Activated CD4-positive, alpha-beta T cell treated with anti-CD3 and anti-CD28 coated beads for 36 hours (primary cell): ENCODE measurements around the gene FANCI. TPM values are rescaled to one million over a fixed set of nuclear protein-coding genes. Genes with fewer than 3 reads are reported as not detected.
"Not testable (repeated sequence)": the region's sequence is repeated elsewhere in the genome, so short reads cannot be mapped to it uniquely, and the experiment has no call there.

Experiments used
- ATAC-seq: fragments of 200-7000 bp; cut with Tn5 transposase; one replicate; pipeline ENCODE4 v1.10.0; 2021; ENCODE audit warnings: mild to moderate bottlenecking, moderate library complexity
- CTCF ChIA-PET: fragments of 350-600 bp; sonication (Branson Sonifier 250); formaldehyde crosslinking; loops from one replicate; lab custom pipeline; 2021; ENCODE audit warnings: antibody characterized with exemption; lab: Charles Lee
- POLR2A ChIA-PET: fragments of 350-600 bp; sonication (Branson Sonifier 250); formaldehyde crosslinking; loops from one replicate; lab custom pipeline; 2021; ENCODE audit warnings: antibody characterized with exemption, inconsistent platforms; lab: Charles Lee
- DNase-seq: peaks from one replicate; pipeline ENCODE4 v3.0.0-alpha.2; 2020
- H3K27ac Mint-ChIP-seq: one replicate; pipeline ENCODE4 v1.8.0; 2021; ENCODE audit warnings: mixed read lengths
- H3K27me3 Mint-ChIP-seq: one replicate; pipeline ENCODE4 v1.8.0; 2021; ENCODE audit warnings: mixed read lengths
- H3K36me3 Mint-ChIP-seq: one replicate; pipeline ENCODE4 v1.8.0; 2021; ENCODE audit warnings: low read depth, mixed read lengths
- H3K4me1 Mint-ChIP-seq: one replicate; pipeline ENCODE4 v1.8.0; 2021; ENCODE audit warnings: mixed read lengths
- H3K4me3 Mint-ChIP-seq: one replicate; pipeline ENCODE4 v1.8.0; 2021; ENCODE audit warnings: mild to moderate bottlenecking, moderate library complexity, mixed read lengths
- H3K9me3 Mint-ChIP-seq: one replicate; pipeline ENCODE4 v1.8.0; 2021; ENCODE audit warnings: low read depth, mixed read lengths
- intact Hi-C, 2 experiments: fragments of 100-400 bp; cut with DNase I in 1 of 2; cut with micrococcal nuclease in 1 of 2; formaldehyde crosslinking; loops; one replicate each; pipeline versions ENCODE4 v1.14.2 to v1.15.1; 2022 to 2024; cut with DNase I, micrococcal nuclease
- total RNA-seq, 2 experiments: library from RNA; stranded (reverse); gene quantifications; one replicate each; pipeline ENCODE4 v1.2.3, GENCODE V29; 2021

FANCI gene
- total RNA-seq, 2 experiments from 2014 or later, result 150 to 199 TPM

- intact Hi-C loops, result loop anchor here in 1 of 2 experiments (10.0 kb wide), 1 partner anchor 327 kb away; the partner anchor contains the start of gene TICRR
- POLR2A ChIA-PET, result no interaction called here
Observed at GRCh38 chr15:89247446-89247845, 3.7 kb downstream of the FANCI start.

GRCh38 chr15:89248584-89248983 is 4.8 kb downstream of the FANCI start:
- intact Hi-C loops, result loop anchor here in 1 of 2 experiments (2.0 to 10.0 kb wide), 2 partner anchors 14 to 326 kb away; partner anchors contain the start of gene TICRR
- no peak for ATAC-seq
- Mint-ChIP-seq H3K36me3 (peaks cover 70% of the 10 kb centered on the region), H3K9me3 (no peaks in the 10 kb centered on the region), H3K27me3 (no peaks in the 10 kb centered on the region), H3K27ac (no peak overlapping the region), H3K4me1 (peaks cover 23% of the 10 kb centered on the region), H3K4me3 (no peak overlapping the region)
- DNase-seq, result no peak
- POLR2A ChIA-PET, result no interaction called here
- CTCF ChIA-PET, result interaction anchor here (1.2 kb wide), 2 partner anchors 12 to 42 kb away, joined by 3 to 5 read pairs; no protein-coding TSS in a partner anchor

More at GRCh38 chr15:89247446-89247845, 3.7 kb downstream of the FANCI start:
- Mint-ChIP-seq H3K36me3 (peaks cover 63% of the 10 kb centered on the region), H3K27ac (no peak overlapping the region), H3K4me3 (no peak overlapping the region), H3K9me3 (no peaks in the 10 kb centered on the region), H3K27me3 (no peaks in the 10 kb centered on the region), H3K4me1 (peaks cover 29% of the 10 kb centered on the region)
- CTCF ChIA-PET, result interaction anchor here (2.1 kb wide), 1 partner anchor 111 kb away, joined by 7 read pairs; no protein-coding TSS in a partner anchor
- DNase-seq (no peak), ATAC-seq (no peak)

- H3K27ac Mint-ChIP-seq, CTCF ChIA-PET, intact Hi-C loops, ATAC-seq, H3K4me3 Mint-ChIP-seq, POLR2A ChIA-PET, H3K9me3 Mint-ChIP-seq, H3K27me3 Mint-ChIP-seq, DNase-seq: not testable (repeated sequence)
- peaks cover 64% of the 10 kb centered on the region for H3K36me3 Mint-ChIP-seq
- peaks cover 18% of the 10 kb centered on the region for H3K4me1 Mint-ChIP-seq
Observed at GRCh38 chr15:89250142-89250541, 6.4 kb downstream of the FANCI start.

- H3K27ac Mint-ChIP-seq, H3K9me3 Mint-ChIP-seq, H3K27me3 Mint-ChIP-seq, intact Hi-C loops, H3K4me3 Mint-ChIP-seq, ATAC-seq, H3K4me1 Mint-ChIP-seq, DNase-seq: not testable (repeated sequence)
- CTCF ChIA-PET, result interaction anchor here (0.7 to 4.3 kb wide), 3 partner anchors 9 to 83 kb away, joined by 4 to 15 read pairs (median 13); no protein-coding TSS in a partner anchor
- POLR2A ChIA-PET, result interaction anchor here (0.6 to 0.7 kb wide), 2 partner anchors 42 to 58 kb away, joined by 3 read pairs; no protein-coding TSS in a partner anchor
- peaks cover 51% of the 10 kb centered on the region for H3K36me3 Mint-ChIP-seq
Observed at GRCh38 chr15:89277281-89277680, 33.5 kb downstream of the FANCI start.

- POLR2A ChIA-PET, result no interaction called here
- Mint-ChIP-seq H3K9me3 (no peaks in the 10 kb centered on the region), H3K27me3 (no peaks in the 10 kb centered on the region), H3K4me1 (peaks cover 8% of the 10 kb centered on the region), H3K27ac (no peak overlapping the region), H3K4me3 (no peak overlapping the region), H3K36me3 (peaks cover 58% of the 10 kb centered on the region)
- ATAC-seq (peak; percentile 47), DNase-seq (no peak)
- intact Hi-C loops, result no loop called here
- CTCF ChIA-PET, result no interaction called here
Observed at GRCh38 chr15:89278307-89278706, 34.5 kb downstream of the FANCI start.

GRCh38 chr15:89282631-89283030 is 38.9 kb downstream of the FANCI start:
- no peak for DNase-seq
- ChIA-PET POLR2A (no interaction called here), CTCF (no interaction called here)
- Mint-ChIP-seq H3K27me3 (no peaks in the 10 kb centered on the region), H3K4me3 (no peak overlapping the region), H3K36me3 (peaks cover 68% of the 10 kb centered on the region), H3K4me1 (peaks cover 7% of the 10 kb centered on the region), H3K27ac (no peak overlapping the region), H3K9me3 (no peaks in the 10 kb centered on the region)
- intact Hi-C loops, result loop anchor here in 1 of 2 experiments (10.0 kb wide), 1 partner anchor 322 kb away; no protein-coding TSS in a partner anchor
- ATAC-seq, result no peak

GRCh38 chr15:89283201-89283600 is 39.4 kb downstream of the FANCI start:
- intact Hi-C loops, result loop anchor here in 1 of 2 experiments (10.0 kb wide), 1 partner anchor 322 kb away; no protein-coding TSS in a partner anchor
- Mint-ChIP-seq H3K4me1 (peaks cover 3% of the 10 kb centered on the region), H3K36me3 (peaks cover 69% of the 10 kb centered on the region), H3K27me3 (no peaks in the 10 kb centered on the region), H3K9me3 (no peaks in the 10 kb centered on the region), H3K4me3 (no peak overlapping the region), H3K27ac (no peak overlapping the region)
- DNase-seq, result no peak
- CTCF ChIA-PET, result no interaction called here
- no peak for ATAC-seq
- POLR2A ChIA-PET, result no interaction called here

- H3K36me3 Mint-ChIP-seq, result peaks cover 66% of the 10 kb centered on the region
- intact Hi-C loops, result no loop called here
- no peak overlapping the region for H3K27ac Mint-ChIP-seq
- no peak overlapping the region for H3K4me3 Mint-ChIP-seq
- ATAC-seq (no peak), DNase-seq (no peak)
- H3K9me3 Mint-ChIP-seq, result no peaks in the 10 kb centered on the region
- H3K27me3 Mint-ChIP-seq, result no peaks in the 10 kb centered on the region
- CTCF ChIA-PET, result interaction anchor here (0.8 kb wide), 1 partner anchor 85 kb away, joined by 5 read pairs; no protein-coding TSS in a partner anchor
- POLR2A ChIA-PET, result interaction anchor here (0.6 kb wide), 1 partner anchor 274 kb away, joined by 3 read pairs; no protein-coding TSS in a partner anchor
- H3K4me1 Mint-ChIP-seq, result no peaks in the 10 kb centered on the region
Observed at GRCh38 chr15:89291934-89292438, 48.2 kb downstream of the FANCI start.

- Mint-ChIP-seq H3K4me1 (no peaks in the 10 kb centered on the region), H3K9me3 (no peaks in the 10 kb centered on the region), H3K36me3 (peaks cover 66% of the 10 kb centered on the region), H3K4me3 (no peak overlapping the region), H3K27ac (no peak overlapping the region), H3K27me3 (no peaks in the 10 kb centered on the region)
- CTCF ChIA-PET, result interaction anchor here (0.8 to 1.7 kb wide), 2 partner anchors 13 to 86 kb away, joined by 5 read pairs; no protein-coding TSS in a partner anchor
- DNase-seq, result no peak
- intact Hi-C loops, result no loop called here
- no peak for ATAC-seq
- POLR2A ChIA-PET, result no interaction called here
Observed at GRCh38 chr15:89293012-89293411, 49.2 kb downstream of the FANCI start.

- Mint-ChIP-seq H3K9me3 (no peaks in the 10 kb centered on the region), H3K27ac (no peak overlapping the region), H3K27me3 (no peaks in the 10 kb centered on the region), H3K36me3 (peaks cover 66% of the 10 kb centered on the region), H3K4me3 (no peak overlapping the region), H3K4me1 (peaks cover 15% of the 10 kb centered on the region)
- no peak for ATAC-seq
- DNase-seq, result no peak
- ChIA-PET CTCF (interaction anchor here (0.9 to 1.6 kb wide), 3 partner anchors 19 to 93 kb away, joined by 3 to 5 read pairs (median 3); no protein-coding TSS in a partner anchor), POLR2A (no interaction called here)
- intact Hi-C loops, result loop anchor here in 1 of 2 experiments (5.0 kb wide), 1 partner anchor 38 kb away; no protein-coding TSS in a partner anchor
Observed at GRCh38 chr15:89299896-89300295, 56.1 kb downstream of the FANCI start.

- Mint-ChIP-seq H3K4me3 (no peak overlapping the region), H3K27ac (peak overlapping the region; percentile 51), H3K4me1 (peaks cover 15% of the 10 kb centered on the region), H3K27me3 (no peaks in the 10 kb centered on the region), H3K36me3 (peaks cover 71% of the 10 kb centered on the region), H3K9me3 (no peaks in the 10 kb centered on the region)
- intact Hi-C loops, result loop anchor here in 1 of 2 experiments (5.0 kb wide), 1 partner anchor 39 kb away; no protein-coding TSS in a partner anchor
- ATAC-seq (peak; percentile 81), DNase-seq (no peak)
- CTCF ChIA-PET, result interaction anchor here (0.6 kb wide), 1 partner anchor 35 kb away, joined by 3 read pairs; no protein-coding TSS in a partner anchor
- POLR2A ChIA-PET, result interaction anchor here (1.0 to 1.2 kb wide), 2 partner anchors 13 to 274 kb away, joined by 3 to 4 read pairs; partner anchors contain the start of gene TICRR
Observed at GRCh38 chr15:89301304-89302089, 57.7 kb downstream of the FANCI start.
